HG02610 (cell line): Measurements from ENCODE around the gene ITGB1.
"Not testable (repeated sequence)": the region's sequence is repeated elsewhere in the genome, so short reads cannot be mapped to it uniquely, and the experiment has no call there.

Source experiments
- ATAC-seq: cut with Tn5 transposase; IDR thresholded peaks from one replicate; pipeline ENCODE4 v1.9.1; 2021; ENCODE audit warnings: mild to moderate bottlenecking, moderate library complexity; ENCODE audit not compliant: unreplicated experiment

ITGB1 gene

GRCh38 chr10:32939296-32940111 lies 18.5 kb downstream of the ITGB1 start:
- ATAC-seq = no peak

- no peak for ATAC-seq
Measured at GRCh38 chr10:32938554-32939061, 19.4 kb downstream of the ITGB1 start.

- no peak for ATAC-seq
Measured at GRCh38 chr10:32937911-32938424, 20.1 kb downstream of the ITGB1 start.

- no peak for ATAC-seq
Measured at GRCh38 chr10:32932225-32932729, 25.8 kb downstream of the ITGB1 start.

- peak; percentile 74 for ATAC-seq
Measured at GRCh38 chr10:32931593-32931992, 26.4 kb downstream of the ITGB1 start.

GRCh38 chr10:32930036-32930435 lies 28.0 kb downstream of the ITGB1 start:
- no peak for ATAC-seq

- ATAC-seq = no peak
Measured at GRCh38 chr10:32929634-32930033, 28.4 kb downstream of the ITGB1 start.

GRCh38 chr10:32927750-32928149 lies 30.3 kb downstream of the ITGB1 start:
- ATAC-seq = no peak

- ATAC-seq = no peak
Measured at GRCh38 chr10:32923849-32924248, 34.2 kb downstream of the ITGB1 start.

GRCh38 chr10:32923134-32923533 lies 34.9 kb downstream of the ITGB1 start:
- ATAC-seq = no peak

GRCh38 chr10:32922170-32922569 lies 35.9 kb downstream of the ITGB1 start:
- ATAC-seq = no peak

GRCh38 chr10:32917817-32918216 lies 40.2 kb downstream of the ITGB1 start:
- ATAC-seq = not testable (repeated sequence)

- no peak for ATAC-seq
Measured at GRCh38 chr10:32911285-32912016, 46.6 kb downstream of the ITGB1 start.

GRCh38 chr10:32909970-32910369 lies 48.1 kb downstream of the ITGB1 start:
- not testable (repeated sequence) for ATAC-seq

GRCh38 chr10:32909456-32909855 lies 48.6 kb downstream of the ITGB1 start:
- no peak for ATAC-seq

GRCh38 chr10:32906595-32906994 lies 51.4 kb downstream of the ITGB1 start:
- ATAC-seq = no peak

- no peak for ATAC-seq
Measured at GRCh38 chr10:32905466-32905865, 52.6 kb downstream of the ITGB1 start.

- no peak for ATAC-seq
Measured at GRCh38 chr10:32901815-32902214, 56.2 kb downstream of the ITGB1 start.

- ATAC-seq = not testable (repeated sequence)
Measured at GRCh38 chr10:32895200-32895968, 62.6 kb downstream of the ITGB1 start.

- ATAC-seq = no peak
Measured at GRCh38 chr10:32893916-32894664, 63.9 kb downstream of the ITGB1 start.
